NCI-H1694 treated with DMSO at 0.1 percent for 48 hours (cell line): Measurements from ENCODE around the gene TAS2R10.

Source experiments
- DNase-seq: peaks from one replicate; lab custom pipeline; 2025; lab: John Stamatoyannopoulos, UW

The TAS2R10 gene

GRCh38 chr12:10779103-10779502 lies 47.1 kb downstream of the TAS2R10 start:
- no peak for DNase-seq
